ENCODE data around the gene PKLR. TPM values are rescaled to one million over a fixed set of nuclear protein-coding genes. Genes with fewer than 3 reads are reported as not detected.

PKLR gene
- total RNA-seq, 1 donor from 2014 or later, result not detected

DNA sequence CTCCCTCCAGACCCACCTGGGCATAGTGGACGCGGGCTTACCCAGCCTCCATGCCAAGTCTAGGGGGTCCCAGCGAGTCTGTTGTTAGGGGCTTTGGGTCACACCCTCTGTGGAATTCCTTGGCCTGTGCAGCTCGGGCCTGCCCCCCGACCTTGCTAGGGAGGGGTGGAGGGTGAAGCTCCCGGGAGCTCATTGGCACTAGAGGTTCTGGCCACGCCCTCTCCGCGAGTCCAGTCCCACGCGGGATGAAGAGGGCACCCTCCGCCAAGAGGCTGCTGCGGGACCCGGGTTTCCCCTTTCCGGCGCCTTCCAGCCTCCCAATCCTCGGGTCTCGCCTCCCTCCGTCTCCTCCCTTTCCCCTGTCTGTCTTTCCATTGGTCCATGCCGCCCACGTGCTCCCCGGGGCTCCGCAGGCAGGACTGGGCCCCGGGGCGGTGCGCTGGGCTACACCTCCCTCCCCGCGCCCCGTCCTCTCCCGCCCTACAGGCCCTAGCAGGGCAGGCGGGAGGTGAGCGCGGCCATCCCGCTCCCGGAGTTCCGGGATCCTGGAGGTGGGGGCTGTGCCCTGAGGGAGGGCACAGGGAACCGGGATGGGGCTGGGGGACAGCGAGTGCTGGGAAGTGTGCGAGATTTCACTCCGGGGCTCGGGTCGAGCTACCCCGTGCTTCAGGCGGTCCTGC is 22.9 kb upstream of the PKLR start:
- H3K4me1 ChIP-seq, result peaks cover 9 to 22% of the 10 kb centered on the region in 2 donors
- peak overlapping the region; percentile 74 to 89 for H3K4me3 ChIP-seq
- no peaks in the 10 kb centered on the region for H3K27me3 ChIP-seq
- peak; percentile 88 to 97 for DNase-seq (ENCODE audit: low spot score in 2 of 2)
- intact Hi-C loops (cut with DNase I), result loop anchor here (1.0 to 5.0 kb wide), 4 partner anchors 16 to 286 kb away; partner anchors contain the start of genes ENTREP3, FDPS and MSTO1
- TF ChIP-seq, protein P1, sequence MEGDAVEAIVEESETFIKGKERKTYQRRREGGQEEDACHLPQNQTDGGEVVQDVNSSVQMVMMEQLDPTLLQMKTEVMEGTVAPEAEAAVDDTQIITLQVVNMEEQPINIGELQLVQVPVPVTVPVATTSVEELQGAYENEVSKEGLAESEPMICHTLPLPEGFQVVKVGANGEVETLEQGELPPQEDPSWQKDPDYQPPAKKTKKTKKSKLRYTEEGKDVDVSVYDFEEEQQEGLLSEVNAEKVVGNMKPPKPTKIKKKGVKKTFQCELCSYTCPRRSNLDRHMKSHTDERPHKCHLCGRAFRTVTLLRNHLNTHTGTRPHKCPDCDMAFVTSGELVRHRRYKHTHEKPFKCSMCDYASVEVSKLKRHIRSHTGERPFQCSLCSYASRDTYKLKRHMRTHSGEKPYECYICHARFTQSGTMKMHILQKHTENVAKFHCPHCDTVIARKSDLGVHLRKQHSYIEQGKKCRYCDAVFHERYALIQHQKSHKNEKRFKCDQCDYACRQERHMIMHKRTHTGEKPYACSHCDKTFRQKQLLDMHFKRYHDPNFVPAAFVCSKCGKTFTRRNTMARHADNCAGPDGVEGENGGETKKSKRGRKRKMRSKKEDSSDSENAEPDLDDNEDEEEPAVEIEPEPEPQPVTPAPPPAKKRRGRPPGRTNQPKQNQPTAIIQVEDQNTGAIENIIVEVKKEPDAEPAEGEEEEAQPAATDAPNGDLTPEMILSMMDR (IDR thresholded peaks at IDR 0.05), result no peak
- no peaks in the 10 kb centered on the region for H3K9me3 ChIP-seq
- H3K27ac ChIP-seq, result peak overlapping the region; percentile 96 to 97
- H3K36me3 ChIP-seq, result peaks cover 19 to 22% of the 10 kb centered on the region in 2 donors

DNA sequence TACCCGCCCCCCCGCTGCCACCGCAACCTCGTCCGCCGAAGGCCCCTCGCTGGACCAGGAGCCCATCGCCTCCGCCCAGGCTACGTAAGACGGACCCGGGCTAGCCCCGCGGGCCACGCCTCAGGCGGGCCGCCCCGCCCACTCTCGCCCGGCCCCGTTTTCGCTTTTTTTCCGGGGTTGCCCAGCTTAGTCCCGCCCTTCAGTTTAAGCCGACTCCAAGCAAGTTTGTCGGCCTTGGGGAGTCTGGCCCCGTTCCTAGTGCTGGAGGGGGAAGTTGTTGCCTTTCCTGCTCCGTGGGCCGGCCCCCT is 22.4 kb upstream of the PKLR start:
- Histone ChIP-seq H3K36me3 (peaks cover 19 to 20% of the 10 kb centered on the region in 2 donors), H3K27ac (peak overlapping the region; percentile 96 to 97), H3K4me1 (peaks cover 9 to 22% of the 10 kb centered on the region in 2 donors), H3K4me3 (peak overlapping the region; percentile 74 to 89), H3K9me3 (no peaks in the 10 kb centered on the region), H3K27me3 (no peaks in the 10 kb centered on the region)
- intact Hi-C loops (cut with DNase I), result loop anchor here (1.0 to 5.0 kb wide), 9 partner anchors 15 to 287 kb away; partner anchors contain the start of genes ASH1L, ENTREP3, FDPS and HCN3
- peak; percentile 51 to 93 for DNase-seq (ENCODE audit: low spot score in 2 of 2)
- TF ChIP-seq, protein P1 (IDR thresholded peaks at IDR 0.05), result no peak

DNA sequence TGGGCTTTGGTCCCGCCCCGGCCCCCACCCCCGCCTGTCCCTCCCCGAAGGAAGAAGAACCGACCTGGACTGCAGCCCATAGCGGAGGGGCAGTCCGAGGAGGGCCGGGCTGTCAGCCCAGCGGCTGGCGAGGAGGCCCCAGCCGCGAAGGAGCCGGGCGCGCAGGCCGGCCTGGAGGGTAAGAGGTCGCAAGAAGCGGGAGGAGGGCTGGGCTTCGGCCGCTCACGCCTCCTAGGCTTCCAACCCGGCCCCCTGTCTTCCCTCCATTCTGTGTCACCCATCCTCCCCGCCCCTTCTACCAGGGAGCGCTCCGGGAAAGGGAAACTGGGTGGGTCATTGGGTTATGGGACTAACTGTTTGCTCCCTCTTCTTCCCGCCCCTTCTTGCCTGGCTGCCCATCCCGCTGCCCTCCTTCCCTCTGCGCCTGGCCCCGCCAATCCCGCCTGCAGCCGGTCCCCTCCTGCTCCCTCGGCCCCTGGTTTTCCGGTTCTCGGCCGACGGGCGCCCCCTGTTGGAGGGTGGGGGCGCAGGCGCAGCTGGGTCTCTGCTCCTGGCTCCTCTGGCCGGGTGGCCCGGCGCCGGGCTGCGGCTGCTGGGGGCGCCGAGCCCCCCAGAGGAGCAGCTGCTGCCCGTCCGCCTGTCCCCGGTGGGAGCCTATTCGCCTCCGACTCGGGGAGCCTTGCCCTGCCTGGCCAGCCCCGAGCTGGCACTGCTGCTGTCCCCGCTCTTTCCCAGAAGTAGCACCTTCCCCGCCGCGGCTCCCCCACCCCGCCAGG is 21.9 kb upstream of the PKLR start:
- intact Hi-C loops (cut with DNase I), result loop anchor here (1.0 to 5.0 kb wide), 6 partner anchors 46 to 240 kb away; partner anchors contain the start of genes ASH1L, HCN3, MTX1 and SLC50A1
- H3K27me3 ChIP-seq, result no peaks in the 10 kb centered on the region
- peaks cover 9 to 22% of the 10 kb centered on the region in 2 donors for H3K4me1 ChIP-seq

DNA sequence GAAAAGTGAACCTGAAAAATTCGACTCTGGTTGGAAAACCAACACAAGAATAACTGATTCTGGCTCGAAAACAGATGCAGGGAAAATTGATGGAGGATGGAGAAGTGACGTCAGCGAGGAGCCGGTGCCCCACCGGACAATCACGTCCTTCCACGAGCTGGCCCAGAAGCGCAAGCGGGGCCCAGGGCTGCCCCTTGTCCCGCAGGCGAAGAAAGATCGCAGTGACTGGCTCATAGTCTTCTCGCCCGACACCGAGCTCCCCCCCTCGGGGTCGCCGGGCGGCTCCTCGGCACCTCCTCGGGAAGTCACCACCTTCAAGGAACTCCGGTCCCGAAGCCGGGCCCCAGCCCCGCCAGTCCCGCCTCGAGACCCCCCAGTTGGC is 21.3 kb upstream of the PKLR start:
- Histone ChIP-seq H3K4me1 (peaks cover 9 to 22% of the 10 kb centered on the region in 2 donors), H3K4me3 (peak overlapping the region; percentile 74 to 89), H3K9me3 (no peaks in the 10 kb centered on the region), H3K36me3 (peaks cover 10 to 20% of the 10 kb centered on the region in 2 donors), H3K27ac (peak overlapping the region; percentile 96 to 97), H3K27me3 (no peaks in the 10 kb centered on the region)
- DNase-seq (ENCODE audit: low spot score in 2 of 2), result peak in 1 of 2 donors; percentile 78
- intact Hi-C loops (cut with DNase I), result loop anchor here (2.0 to 5.0 kb wide), 4 partner anchors 114 to 240 kb away; partner anchors contain the start of genes ASH1L, MTX1 and SLC50A1
- TF ChIP-seq, protein P1 (IDR thresholded peaks at IDR 0.05), result no peak

More for the DNA sequence above, 21.9 kb upstream of the PKLR start:
- Histone ChIP-seq H3K4me3 (peak overlapping the region; percentile 74 to 89), H3K9me3 (no peaks in the 10 kb centered on the region), H3K36me3 (peaks cover 16 to 20% of the 10 kb centered on the region in 2 donors), H3K27ac (peak overlapping the region; percentile 96 to 97)
- peak; percentile 86 to 97 for DNase-seq (ENCODE audit: low spot score in 2 of 2)
- TF ChIP-seq, protein P1 (IDR thresholded peaks at IDR 0.05), result peak; percentile 96 to 98 (median 97)

DNA sequence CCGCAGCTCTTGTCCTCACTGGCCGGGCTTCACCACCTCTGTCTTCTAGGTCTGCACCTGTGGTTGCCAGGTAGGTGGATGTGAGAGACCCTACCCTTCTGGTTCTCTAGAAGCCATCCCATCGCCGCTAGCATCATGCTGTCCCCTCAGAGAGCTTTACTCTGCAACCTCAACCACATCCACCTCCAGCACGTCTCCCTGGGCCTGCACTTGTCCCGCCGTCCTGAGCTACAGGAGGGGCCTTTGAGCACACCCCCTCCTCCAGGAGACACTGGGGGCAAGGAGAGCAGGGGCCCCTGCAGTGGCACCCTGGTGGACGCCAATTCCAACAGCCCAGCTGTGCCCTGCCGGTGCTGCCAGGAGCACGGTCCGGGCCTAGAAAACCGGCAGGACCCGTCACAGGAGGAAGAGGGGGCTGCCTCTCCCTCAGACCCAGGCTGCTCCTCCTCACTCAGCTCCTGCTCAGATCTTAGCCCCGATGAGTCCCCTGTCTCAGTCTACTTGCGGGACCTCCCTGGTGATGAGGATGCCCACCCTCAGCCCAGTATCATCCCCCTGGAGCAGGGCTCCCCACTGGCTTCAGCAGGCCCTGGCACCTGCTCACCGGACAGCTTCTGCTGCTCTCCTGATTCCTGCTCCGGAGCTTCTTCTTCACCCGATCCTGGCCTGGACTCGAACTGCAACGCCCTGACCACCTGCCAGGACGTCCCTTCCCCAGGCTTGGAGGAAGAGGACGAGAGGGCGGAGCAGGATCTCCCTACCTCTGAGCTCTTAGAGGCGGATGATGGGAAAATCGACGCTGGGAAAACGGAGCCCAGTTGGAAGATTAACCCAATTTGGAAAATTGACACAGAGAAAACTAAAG is 20.6 kb upstream of the PKLR start:
- TF ChIP-seq, protein P1 (IDR thresholded peaks at IDR 0.05), result no peak
- intact Hi-C loops (cut with DNase I), result loop anchor here (2.0 to 5.0 kb wide), 4 partner anchors 113 to 241 kb away; partner anchors contain the start of genes ASH1L, MTX1 and SLC50A1
- no peak for DNase-seq (ENCODE audit: low spot score in 2 of 2)
- H3K4me3 ChIP-seq, result peak overlapping the region; percentile 74 to 89
- H3K27ac ChIP-seq, result peak overlapping the region; percentile 96 to 97
- no peaks in the 10 kb centered on the region for H3K27me3 ChIP-seq
- H3K9me3 ChIP-seq, result no peaks in the 10 kb centered on the region
- peaks cover 6 to 17% of the 10 kb centered on the region in 2 donors for H3K36me3 ChIP-seq
- H3K4me1 ChIP-seq, result peaks cover 9 to 22% of the 10 kb centered on the region in 2 donors
